ENCODE data around the gene ANAPC4.

The ANAPC4 gene

GRCh38 chr4:25358515-25359275 lies 18.4 kb upstream of the ANAPC4 start:
- no peak overlapping the region for H3K4me3 ChIP-seq (ENCODE audit: low read depth, low read length)
- CTCF ChIA-PET, result interaction anchor here (0.6 to 0.7 kb wide), 2 partner anchors 44 to 141 kb away, joined by 3 read pairs; no protein-coding TSS in a partner anchor
- TF ChIP-seq ZNF202 (tag by site-specific recombination; IDR thresholded peaks at IDR 0.05; ENCODE audit: borderline replicate concordance), result no peak
- TF ChIP-seq ZNF621 (tag by site-specific recombination; IDR thresholded peaks at IDR 0.05), result no peak
- TF ChIP-seq SETDB1 (IDR thresholded peaks at IDR 0.05; ENCODE audit: insufficient read length, low read length), result no peak
- no peak overlapping the region for H3K27ac ChIP-seq (ENCODE audit: extremely low read depth, low read depth, low read length)
- no peaks in the 10 kb centered on the region for H3K4me1 ChIP-seq (ENCODE audit: control insufficient read depth, insufficient read depth, low read length)
- POLR2A ChIA-PET, result interaction anchor here (0.5 kb wide), 1 partner anchor 36 kb away, joined by 4 read pairs; no protein-coding TSS in a partner anchor
- peaks cover 0 to 14% of the 10 kb centered on the region in 2 experiments; a peak in 1 of 3 replicates for H3K36me3 ChIP-seq (ENCODE audit: control insufficient read depth in 2 of 2, insufficient read depth in 1 of 2, low read length in 2 of 2)
- H3K9me3 ChIP-seq (ENCODE audit: control insufficient read depth, insufficient read depth, low read depth, low read length), result no peaks in the 10 kb centered on the region

DNA sequence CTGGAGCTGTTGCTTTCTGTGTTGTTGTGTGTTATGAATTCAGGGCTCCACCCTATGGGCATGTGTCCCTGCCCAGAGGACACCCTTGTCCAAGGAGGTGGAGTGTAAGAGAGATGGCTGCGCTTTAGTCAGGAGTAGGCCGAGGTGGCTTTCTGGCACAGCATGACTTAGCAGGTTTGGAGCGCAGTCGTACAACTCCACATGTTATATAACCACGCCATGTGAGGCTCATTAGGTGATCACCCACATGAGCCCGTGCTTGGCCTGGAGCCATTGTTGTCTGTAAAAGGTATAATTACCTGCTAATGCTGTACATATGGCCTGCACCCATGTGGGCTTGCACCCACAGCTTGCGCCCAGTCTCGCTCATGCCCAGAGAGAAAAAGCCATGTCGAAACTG lies 15.8 kb upstream of the ANAPC4 start:
- Histone ChIP-seq H3K4me1 (ENCODE audit: control insufficient read depth, insufficient read depth, low read length) (no peaks in the 10 kb centered on the region), H3K9me3 (ENCODE audit: control insufficient read depth, insufficient read depth, low read depth, low read length) (no peaks in the 10 kb centered on the region), H3K27ac (ENCODE audit: extremely low read depth, low read depth, low read length) (no peak overlapping the region), H3K36me3 (ENCODE audit: control insufficient read depth in 2 of 2, insufficient read depth in 1 of 2, low read length in 2 of 2) (peaks cover 0 to 23% of the 10 kb centered on the region in 2 experiments; a peak in 1 of 3 replicates), H3K4me3 (ENCODE audit: low read depth, low read length) (no peak overlapping the region)
- TF ChIP-seq, protein P1, sequence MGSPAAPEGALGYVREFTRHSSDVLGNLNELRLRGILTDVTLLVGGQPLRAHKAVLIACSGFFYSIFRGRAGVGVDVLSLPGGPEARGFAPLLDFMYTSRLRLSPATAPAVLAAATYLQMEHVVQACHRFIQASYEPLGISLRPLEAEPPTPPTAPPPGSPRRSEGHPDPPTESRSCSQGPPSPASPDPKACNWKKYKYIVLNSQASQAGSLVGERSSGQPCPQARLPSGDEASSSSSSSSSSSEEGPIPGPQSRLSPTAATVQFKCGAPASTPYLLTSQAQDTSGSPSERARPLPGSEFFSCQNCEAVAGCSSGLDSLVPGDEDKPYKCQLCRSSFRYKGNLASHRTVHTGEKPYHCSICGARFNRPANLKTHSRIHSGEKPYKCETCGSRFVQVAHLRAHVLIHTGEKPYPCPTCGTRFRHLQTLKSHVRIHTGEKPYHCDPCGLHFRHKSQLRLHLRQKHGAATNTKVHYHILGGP (tag by site-specific recombination; IDR thresholded peaks at IDR 0.05), result no peak
- TF ChIP-seq ZNF692 (tag by site-specific recombination; IDR thresholded peaks at IDR 0.05) (no peak), ZNF514 (tag by site-specific recombination; IDR thresholded peaks at IDR 0.05) (no peak), TRIM28 (IDR thresholded peaks at IDR 0.05; ENCODE audit: borderline replicate concordance, low read length) (peak; percentile 84; the same call in 1 of the 2 replicates), ZNF596 (tag by site-specific recombination; IDR thresholded peaks at IDR 0.05) (no peak)
- ChIA-PET CTCF (interaction anchor here (0.5 to 0.6 kb wide), 2 partner anchors 166 to 174 kb away, joined by 3 read pairs; no protein-coding TSS in a partner anchor), POLR2A (no interaction called here)

- ChIA-PET POLR2A (no interaction called here), CTCF (interaction anchor here (0.6 to 5.0 kb wide), 19 partner anchors 10 to 1278 kb away, joined by 3 to 25 read pairs (median 4); partner anchors contain the start of gene ZCCHC4)
- no peaks in the 10 kb centered on the region for H3K9me3 ChIP-seq (ENCODE audit: control insufficient read depth, insufficient read depth, low read depth, low read length)
- H3K4me3 ChIP-seq (ENCODE audit: low read depth, low read length), result no peak overlapping the region
- H3K4me1 ChIP-seq (ENCODE audit: control insufficient read depth, insufficient read depth, low read length), result no peaks in the 10 kb centered on the region; the same call in 1 of the 2 replicates
- H3K36me3 ChIP-seq (ENCODE audit: control insufficient read depth in 2 of 2, insufficient read depth in 1 of 2, low read length in 2 of 2), result peaks cover 0 to 9% of the 10 kb centered on the region in 2 experiments; a peak in 1 of 3 replicates
- no peak overlapping the region for H3K27ac ChIP-seq (ENCODE audit: extremely low read depth, low read depth, low read length)
- TF ChIP-seq ZNF311 (tag by site-specific recombination; IDR thresholded peaks at IDR 0.05; ENCODE audit: borderline replicate concordance) (no peak), ZNF501 (tag by site-specific recombination; IDR thresholded peaks at IDR 0.05) (no peak), HOXD13 (CRISPR knock-in tag; IDR thresholded peaks at IDR 0.05; ENCODE audit: borderline replicate concordance) (no peak), ZNF654 (tag by site-specific recombination; IDR thresholded peaks at IDR 0.05; ENCODE audit: low read depth) (peak; percentile 60)
- TF ChIP-seq, protein P2, sequence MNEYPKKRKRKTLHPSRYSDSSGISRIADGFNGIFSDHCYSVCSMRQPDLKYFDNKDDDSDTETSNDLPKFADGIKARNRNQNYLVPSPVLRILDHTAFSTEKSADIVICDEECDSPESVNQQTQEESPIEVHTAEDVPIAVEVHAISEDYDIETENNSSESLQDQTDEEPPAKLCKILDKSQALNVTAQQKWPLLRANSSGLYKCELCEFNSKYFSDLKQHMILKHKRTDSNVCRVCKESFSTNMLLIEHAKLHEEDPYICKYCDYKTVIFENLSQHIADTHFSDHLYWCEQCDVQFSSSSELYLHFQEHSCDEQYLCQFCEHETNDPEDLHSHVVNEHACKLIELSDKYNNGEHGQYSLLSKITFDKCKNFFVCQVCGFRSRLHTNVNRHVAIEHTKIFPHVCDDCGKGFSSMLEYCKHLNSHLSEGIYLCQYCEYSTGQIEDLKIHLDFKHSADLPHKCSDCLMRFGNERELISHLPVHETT (tag by site-specific recombination; IDR thresholded peaks at IDR 0.05), result no peak
Measured at GRCh38 chr4:25367004-25367621, 9.9 kb upstream of the ANAPC4 start.
